ENCODE results near the gene TVP23B. TPM values are rescaled to one million over a fixed set of nuclear protein-coding genes. Genes with fewer than 3 reads are reported as not detected.
A peak's percentile ranks its signal among the peaks of the same experiment; 100 is the strongest.

TVP23B gene
- polyA plus RNA-seq, 3 donors: 7.3 to 20.2 (median 17.2) TPM

DNA sequence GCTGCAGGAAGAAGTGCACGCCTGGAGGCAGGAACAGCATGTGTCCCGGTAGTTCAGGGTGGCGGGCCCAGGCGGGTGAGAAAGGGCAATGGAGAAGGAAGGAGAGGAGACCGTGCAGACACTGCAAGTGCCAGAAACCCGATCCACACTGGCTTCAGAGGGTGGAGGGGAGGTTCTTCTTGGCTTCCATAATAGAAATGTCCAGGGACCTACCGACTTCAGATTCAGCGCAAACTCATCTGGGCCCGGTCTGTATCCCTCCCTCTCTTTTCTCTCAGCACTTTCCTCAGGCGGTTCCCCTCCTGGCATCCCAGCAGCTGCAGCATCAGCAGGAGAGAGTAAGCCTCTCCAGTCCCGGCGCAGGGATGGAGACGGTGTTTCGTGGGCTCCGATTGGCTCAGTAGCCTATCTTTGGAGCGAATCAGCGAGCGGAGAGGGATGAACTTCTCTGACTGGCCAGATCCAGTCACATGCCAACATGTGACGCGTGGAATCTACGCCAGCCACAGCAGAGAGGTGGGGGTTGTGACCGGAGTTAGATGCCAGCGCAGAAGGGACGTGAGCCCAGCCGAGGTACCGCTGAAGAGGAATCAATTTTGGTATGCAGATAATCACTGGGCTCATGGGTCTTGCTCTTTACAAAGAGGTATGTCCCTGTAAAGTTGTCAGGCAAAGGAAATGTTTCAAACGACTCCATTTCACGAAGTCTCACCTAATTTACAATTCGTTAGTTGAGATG is 75.0 kb downstream of the TVP23B start:
- peak overlapping the region; percentile 12 for H3K9ac ChIP-seq (ENCODE audit: insufficient read depth, low read length, poor library complexity, severe bottlenecking)
- DNase-seq: peak; percentile 81 to 94 (median 90)
- peak overlapping the region; percentile 45 to 73 (median 53) for H3K4me3 ChIP-seq (replicated peaks in 1 of 3; ENCODE audit: low read depth in 2 of 3, low read length in 3 of 3)
- intact Hi-C loops (cut with micrococcal nuclease): no loop called here
- H3K9me3 ChIP-seq (replicated peaks in 1 of 2; ENCODE audit: control insufficient read depth in 1 of 2, insufficient read depth in 1 of 2, low read length in 2 of 2): no peaks in the 10 kb centered on the region
- Mint-ChIP-seq H3K9me3 (no peaks in the 10 kb centered on the region), H3K27ac (peak overlapping the region; percentile 67 to 91 (median 84)), H3K36me3 (peaks cover 0 to 2% of the 10 kb centered on the region in 2 donors), H3K4me1 (peaks cover 36% of the 10 kb centered on the region), H3K4me3 (peak overlapping the region; percentile 89 to 95), H3K27me3 (ENCODE audit: low read depth in 3 of 3) (peaks cover 0 to 4% (median 2%) of the 10 kb centered on the region in 3 donors)
- H3K27me3 ChIP-seq (ENCODE audit: control insufficient read depth in 2 of 2, insufficient read depth in 2 of 2, low read length in 2 of 2): no peaks in the 10 kb centered on the region
- H3K4me1 ChIP-seq (ENCODE audit: control insufficient read depth in 1 of 2, insufficient read depth in 2 of 2, low read length in 2 of 2): peaks cover 31 to 41% of the 10 kb centered on the region in 2 donors
- H4K20me1 ChIP-seq (ENCODE audit: insufficient read depth, low read length): no peaks in the 10 kb centered on the region
- WGBS (ENCODE audit: insufficient coverage): 1% methylated on average over 21 of the region's 29 CpGs
- H3K79me2 ChIP-seq (ENCODE audit: insufficient read depth, low read length): peaks cover 13% of the 10 kb centered on the region
- H3K36me3 ChIP-seq (replicated peaks in 1 of 2; ENCODE audit: control insufficient read depth in 1 of 2, insufficient read depth in 2 of 2, low read length in 2 of 2): no peaks in the 10 kb centered on the region
- peak overlapping the region; percentile 83 for H3K4me2 ChIP-seq (replicated peaks; ENCODE audit: extremely low read depth, low read length, poor library complexity, severe bottlenecking)
- peak overlapping the region; percentile 94 for H2AFZ ChIP-seq (ENCODE audit: insufficient read depth, low read depth, low read length, poor library complexity, severe bottlenecking)
- H3K27ac ChIP-seq (ENCODE audit: low read depth in 1 of 2, low read length in 2 of 2): peak overlapping the region in 1 of 2 donors; percentile 63
- TF ChIP-seq, protein P1, sequence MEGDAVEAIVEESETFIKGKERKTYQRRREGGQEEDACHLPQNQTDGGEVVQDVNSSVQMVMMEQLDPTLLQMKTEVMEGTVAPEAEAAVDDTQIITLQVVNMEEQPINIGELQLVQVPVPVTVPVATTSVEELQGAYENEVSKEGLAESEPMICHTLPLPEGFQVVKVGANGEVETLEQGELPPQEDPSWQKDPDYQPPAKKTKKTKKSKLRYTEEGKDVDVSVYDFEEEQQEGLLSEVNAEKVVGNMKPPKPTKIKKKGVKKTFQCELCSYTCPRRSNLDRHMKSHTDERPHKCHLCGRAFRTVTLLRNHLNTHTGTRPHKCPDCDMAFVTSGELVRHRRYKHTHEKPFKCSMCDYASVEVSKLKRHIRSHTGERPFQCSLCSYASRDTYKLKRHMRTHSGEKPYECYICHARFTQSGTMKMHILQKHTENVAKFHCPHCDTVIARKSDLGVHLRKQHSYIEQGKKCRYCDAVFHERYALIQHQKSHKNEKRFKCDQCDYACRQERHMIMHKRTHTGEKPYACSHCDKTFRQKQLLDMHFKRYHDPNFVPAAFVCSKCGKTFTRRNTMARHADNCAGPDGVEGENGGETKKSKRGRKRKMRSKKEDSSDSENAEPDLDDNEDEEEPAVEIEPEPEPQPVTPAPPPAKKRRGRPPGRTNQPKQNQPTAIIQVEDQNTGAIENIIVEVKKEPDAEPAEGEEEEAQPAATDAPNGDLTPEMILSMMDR (IDR thresholded peaks at IDR 0.05): no peak

Other genes starting within 250 kb of the TVP23B start
- not detected for gene TBC1D28, start 136.8 kb upstream of the TVP23B start, polyA plus RNA-seq
- gene FOXO3B, start 98.9 kb upstream of the TVP23B start, polyA plus RNA-seq: under 1 TPM in 1 of 3 donors, not detected in 2; 0.84 TPM
- gene FBXW10, start 37.1 kb upstream of the TVP23B start, polyA plus RNA-seq: under 1 TPM in 1 of 3 donors, not detected in 2; 0.03 TPM
- 10 to 100 TPM; 17.1 to 20.9 (median 20.5) TPM for gene PRPSAP2, start 76.9 kb downstream of the TVP23B start, polyA plus RNA-seq
- under 1 TPM; 0.10 to 0.17 (median 0.12) TPM for gene SLC5A10, start 171.0 kb downstream of the TVP23B start, polyA plus RNA-seq
- under 1 TPM; 0.04 to 0.17 (median 0.08) TPM for gene FAM83G, start 223.6 kb downstream of the TVP23B start, polyA plus RNA-seq